ENCODE results near the gene UBN1.

GRCh38 chr16:4884972-4885874 lies 37.9 kb downstream of the UBN1 start:
- no peak for TF ChIP-seq EZH2 (IDR thresholded peaks at IDR 0.05; ENCODE audit: borderline replicate concordance, low read length)
- no peak for TF ChIP-seq CTCF (IDR thresholded peaks at IDR 0.05; ENCODE audit: low read length)

Measured in OCI-LY1 (cell line).